ENCODE data around the gene GPX3.

- no peak for TF ChIP-seq CTCF (CRISPR knock-in tag; IDR thresholded peaks at IDR 0.05)
- TF ChIP-seq YY1 (IDR thresholded peaks at IDR 0.05; ENCODE audit: insufficient read depth, insufficient replicate concordance, low read depth, low read length): no peak
- no peak for TF ChIP-seq SIN3A (IDR thresholded peaks at IDR 0.05; ENCODE audit: borderline replicate concordance, low read depth, low read length)
- no peak for TF ChIP-seq HOXD1 (CRISPR knock-in tag; IDR thresholded peaks at IDR 0.05)
- TF ChIP-seq ZC3H13 (CRISPR knock-in tag; IDR thresholded peaks at IDR 0.05): no peak
- TF ChIP-seq, protein P1, sequence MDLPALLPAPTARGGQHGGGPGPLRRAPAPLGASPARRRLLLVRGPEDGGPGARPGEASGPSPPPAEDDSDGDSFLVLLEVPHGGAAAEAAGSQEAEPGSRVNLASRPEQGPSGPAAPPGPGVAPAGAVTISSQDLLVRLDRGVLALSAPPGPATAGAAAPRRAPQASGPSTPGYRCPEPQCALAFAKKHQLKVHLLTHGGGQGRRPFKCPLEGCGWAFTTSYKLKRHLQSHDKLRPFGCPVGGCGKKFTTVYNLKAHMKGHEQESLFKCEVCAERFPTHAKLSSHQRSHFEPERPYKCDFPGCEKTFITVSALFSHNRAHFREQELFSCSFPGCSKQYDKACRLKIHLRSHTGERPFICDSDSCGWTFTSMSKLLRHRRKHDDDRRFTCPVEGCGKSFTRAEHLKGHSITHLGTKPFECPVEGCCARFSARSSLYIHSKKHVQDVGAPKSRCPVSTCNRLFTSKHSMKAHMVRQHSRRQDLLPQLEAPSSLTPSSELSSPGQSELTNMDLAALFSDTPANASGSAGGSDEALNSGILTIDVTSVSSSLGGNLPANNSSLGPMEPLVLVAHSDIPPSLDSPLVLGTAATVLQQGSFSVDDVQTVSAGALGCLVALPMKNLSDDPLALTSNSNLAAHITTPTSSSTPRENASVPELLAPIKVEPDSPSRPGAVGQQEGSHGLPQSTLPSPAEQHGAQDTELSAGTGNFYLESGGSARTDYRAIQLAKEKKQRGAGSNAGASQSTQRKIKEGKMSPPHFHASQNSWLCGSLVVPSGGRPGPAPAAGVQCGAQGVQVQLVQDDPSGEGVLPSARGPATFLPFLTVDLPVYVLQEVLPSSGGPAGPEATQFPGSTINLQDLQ (CRISPR knock-in tag; IDR thresholded peaks at IDR 0.05): no peak
- TF ChIP-seq ZSCAN29 (CRISPR knock-in tag; conservative IDR thresholded peaks at IDR 0.05): no peak
- no peak for TF ChIP-seq JUND (CRISPR knock-in tag; IDR thresholded peaks at IDR 0.05)
- no peak for TF ChIP-seq SAFB2 (CRISPR knock-in tag; IDR thresholded peaks at IDR 0.05; ENCODE audit: borderline replicate concordance, low read depth)
- TF ChIP-seq, protein P2, sequence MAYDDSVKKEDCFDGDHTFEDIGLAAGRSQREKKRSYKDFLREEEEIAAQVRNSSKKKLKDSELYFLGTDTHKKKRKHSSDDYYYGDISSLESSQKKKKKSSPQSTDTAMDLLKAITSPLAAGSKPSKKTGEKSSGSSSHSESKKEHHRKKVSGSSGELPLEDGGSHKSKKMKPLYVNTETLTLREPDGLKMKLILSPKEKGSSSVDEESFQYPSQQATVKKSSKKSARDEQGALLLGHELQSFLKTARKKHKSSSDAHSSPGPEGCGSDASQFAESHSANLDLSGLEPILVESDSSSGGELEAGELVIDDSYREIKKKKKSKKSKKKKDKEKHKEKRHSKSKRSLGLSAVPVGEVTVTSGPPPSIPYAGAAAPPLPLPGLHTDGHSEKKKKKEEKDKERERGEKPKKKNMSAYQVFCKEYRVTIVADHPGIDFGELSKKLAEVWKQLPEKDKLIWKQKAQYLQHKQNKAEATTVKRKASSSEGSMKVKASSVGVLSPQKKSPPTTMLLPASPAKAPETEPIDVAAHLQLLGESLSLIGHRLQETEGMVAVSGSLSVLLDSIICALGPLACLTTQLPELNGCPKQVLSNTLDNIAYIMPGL (CRISPR knock-in tag; IDR thresholded peaks at IDR 0.05; ENCODE audit: borderline replicate concordance in 1 of 2, low read depth in 1 of 2): no peak
- no peak for TF ChIP-seq MAFG (CRISPR knock-in tag; IDR thresholded peaks at IDR 0.05)
Observed at GRCh38 chr5:151058301-151058700, 37.9 kb downstream of the GPX3 start.
